ENCODE results near the gene RBM38.
"Not testable (repeated sequence)": the region's sequence is repeated elsewhere in the genome, so short reads cannot be mapped to it uniquely, and the experiment has no call there.

RBM38 gene

DNA sequence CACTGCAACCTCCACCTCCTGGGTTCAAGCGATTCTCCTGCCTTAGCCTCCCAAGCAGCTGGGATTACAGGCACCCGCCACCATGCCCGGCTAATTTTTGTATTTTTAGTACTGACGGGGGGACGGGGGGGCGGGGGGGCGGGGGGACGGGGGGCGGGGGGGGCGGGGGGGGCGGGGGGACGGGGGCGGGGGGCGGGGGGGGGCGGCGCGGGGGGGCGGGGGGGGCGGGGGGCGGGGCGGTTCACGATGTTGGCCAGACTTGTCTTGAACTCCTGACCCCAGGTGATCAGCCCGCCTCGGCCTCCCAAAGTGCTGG is 40.5 kb upstream of the RBM38 start:
- H3K4me1 ChIP-seq (ENCODE audit: control insufficient read depth in 2 of 2, insufficient read depth in 1 of 2, low read depth in 1 of 2, low read length in 2 of 2); H3K14ac ChIP-seq (ENCODE audit: low read length); H2BK5ac ChIP-seq (ENCODE audit: low read length); H4K8ac ChIP-seq (ENCODE audit: low read depth, low read length); H3K27me3 ChIP-seq (ENCODE audit: control insufficient read depth in 3 of 3, insufficient read depth in 3 of 3, low read depth in 1 of 3, low read length in 3 of 3); DNase-seq (ENCODE audit: low spot score); H3K79me1 ChIP-seq (ENCODE audit: low read depth, low read length); H3K9me3 ChIP-seq (replicated peaks in 1 of 2; ENCODE audit: control insufficient read depth in 2 of 2, insufficient read depth in 1 of 2, low read depth in 1 of 2, low read length in 2 of 2); H2BK12ac ChIP-seq (ENCODE audit: low read length); H4K91ac ChIP-seq (ENCODE audit: low read depth, low read length, poor library complexity); H2BK15ac ChIP-seq (ENCODE audit: low read length); H2AK5ac ChIP-seq (ENCODE audit: low read depth, low read length); H2BK120ac ChIP-seq (ENCODE audit: low read depth, low read length); H3K4ac ChIP-seq (ENCODE audit: low read length); H3K9ac ChIP-seq (ENCODE audit: low read depth, low read length, poor library complexity): not testable (repeated sequence)
- Histone ChIP-seq H2AFZ (ENCODE audit: low read length) (peak overlapping the region; percentile 87), H3K23ac (ENCODE audit: low read depth, low read length, poor library complexity) (peak overlapping the region; percentile 89), H3K36me3 (replicated peaks in 1 of 2; ENCODE audit: control insufficient read depth in 2 of 2, insufficient read depth in 2 of 2, low read length in 2 of 2) (peaks cover 0 to 15% of the 10 kb centered on the region in 2 donors), H3K27ac (replicated peaks; ENCODE audit: low read length) (peak overlapping the region; percentile 77), H3K18ac (ENCODE audit: low read length) (peak overlapping the region; percentile 89), H3K4me3 (ENCODE audit: low read length in 2 of 2) (peak overlapping the region; percentile 85 to 96), H3K4me2 (ENCODE audit: insufficient read depth, low read length, poor library complexity, severe bottlenecking) (peak overlapping the region; percentile 72)
- no CpG with 5 or more reads among the region's 24 CpGs for WGBS, 2 donors (ENCODE audit: extremely low coverage in 2 of 2, insufficient read length in 2 of 2, insufficient replicate concordance in 1 of 2)

DNA sequence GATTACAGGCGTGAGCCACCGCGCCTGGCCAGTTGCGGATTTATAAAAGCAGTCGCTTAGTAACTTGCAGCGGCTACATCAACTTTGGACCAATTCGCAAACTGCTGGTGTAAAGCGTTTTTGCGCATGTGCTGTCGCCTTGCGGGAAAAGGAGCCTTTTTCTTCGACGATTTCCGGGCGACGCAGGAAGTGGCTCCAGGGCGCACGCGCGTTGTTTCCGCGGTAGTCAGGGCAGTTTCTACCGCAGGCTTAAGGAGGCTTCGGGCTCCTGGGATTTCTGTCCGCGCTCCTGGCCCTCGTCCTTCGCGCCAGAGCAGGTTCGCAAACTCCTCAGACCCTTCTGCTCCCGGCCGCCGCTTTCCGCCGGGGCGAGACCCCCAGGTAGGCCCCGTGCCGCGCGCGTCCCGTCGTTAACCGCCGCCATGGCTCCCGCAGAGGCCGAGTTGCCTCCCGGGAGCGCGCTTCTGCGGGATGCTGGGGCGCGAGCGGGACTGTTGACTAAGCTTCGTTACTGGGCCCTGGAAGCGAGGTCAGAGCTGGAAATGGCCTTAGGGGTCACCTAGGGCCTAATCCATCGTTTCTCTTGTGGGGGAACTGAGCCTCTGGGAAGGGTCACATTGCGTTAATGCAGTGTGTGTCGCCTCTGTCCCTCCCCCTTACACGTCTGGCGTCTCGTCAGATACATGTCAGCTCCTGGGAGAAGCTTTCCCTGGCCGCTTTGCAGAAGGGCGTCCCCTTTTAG is 40.0 kb upstream of the RBM38 start, which contains the start of gene RAE1:
RAE1 (plus strand) TSS at position 214 of the 742 bp plus-strand sequence. CDS start 2,784 bp downstream, outside the sequence.
- Histone ChIP-seq H3K27ac (replicated peaks; ENCODE audit: low read length) (peak within 1 kb of the TSS; percentile 77), H3K23ac (ENCODE audit: low read depth, low read length, poor library complexity) (peak within 1 kb of the TSS; percentile 89), H3K27me3 (ENCODE audit: control insufficient read depth in 3 of 3, insufficient read depth in 3 of 3, low read depth in 1 of 3, low read length in 3 of 3) (no peaks in the 10 kb centered on the region), H3K18ac (ENCODE audit: low read length) (peak within 1 kb of the TSS; percentile 98), H2AFZ (ENCODE audit: low read length) (peak within 1 kb of the TSS; percentile 87), H2AK5ac (ENCODE audit: low read depth, low read length) (peak within 1 kb of the TSS; percentile 28), H2BK12ac (ENCODE audit: low read length) (no peak within 1 kb of the TSS), H3K36me3 (replicated peaks in 1 of 2; ENCODE audit: control insufficient read depth in 2 of 2, insufficient read depth in 2 of 2, low read length in 2 of 2) (peaks cover 0 to 17% of the 10 kb centered on the region in 2 donors), H3K4me3 (ENCODE audit: low read length in 2 of 2) (peak within 1 kb of the TSS; percentile 85 to 96), H2BK120ac (ENCODE audit: low read depth, low read length) (no peak within 1 kb of the TSS), H3K4ac (ENCODE audit: low read length) (peak within 1 kb of the TSS; percentile 24), H3K79me1 (ENCODE audit: low read depth, low read length) (peaks cover 4% of the 10 kb centered on the region), H3K14ac (ENCODE audit: low read length) (peak within 1 kb of the TSS; percentile 1), H3K9ac (ENCODE audit: low read depth, low read length, poor library complexity) (peak within 1 kb of the TSS; percentile 95), H3K4me1 (ENCODE audit: control insufficient read depth in 2 of 2, insufficient read depth in 1 of 2, low read depth in 1 of 2, low read length in 2 of 2) (peaks cover 4 to 5% of the 10 kb centered on the region in 2 donors), H2BK5ac (ENCODE audit: low read length) (no peak within 1 kb of the TSS), H2BK15ac (ENCODE audit: low read length) (no peak within 1 kb of the TSS), H4K8ac (ENCODE audit: low read depth, low read length) (peak within 1 kb of the TSS; percentile 70), H3K4me2 (ENCODE audit: insufficient read depth, low read length, poor library complexity, severe bottlenecking) (peak within 1 kb of the TSS; percentile 72), H3K9me3 (replicated peaks in 1 of 2; ENCODE audit: control insufficient read depth in 2 of 2, insufficient read depth in 1 of 2, low read depth in 1 of 2, low read length in 2 of 2) (no peaks in the 10 kb centered on the region), H4K91ac (ENCODE audit: low read depth, low read length, poor library complexity) (peak within 1 kb of the TSS; percentile 38)
- peak; percentile 83 for DNase-seq (ENCODE audit: low spot score)
- WGBS, 2 donors (ENCODE audit: extremely low coverage in 2 of 2, insufficient read length in 2 of 2, insufficient replicate concordance in 1 of 2), result no CpG with 5 or more reads among the region's 64 CpGs

GRCh38 chr20:57352305-57352704 is 38.9 kb upstream of the RBM38 start:
- Histone ChIP-seq H2AFZ (ENCODE audit: low read length) (no peak overlapping the region), H2AK5ac (ENCODE audit: low read depth, low read length) (no peak overlapping the region), H2BK12ac (ENCODE audit: low read length) (no peak overlapping the region), H3K27ac (replicated peaks; ENCODE audit: low read length) (no peak overlapping the region), H3K4me2 (ENCODE audit: insufficient read depth, low read length, poor library complexity, severe bottlenecking) (no peak overlapping the region), H3K36me3 (replicated peaks in 1 of 2; ENCODE audit: control insufficient read depth in 2 of 2, insufficient read depth in 2 of 2, low read length in 2 of 2) (peaks cover 0 to 24% of the 10 kb centered on the region in 2 donors), H4K8ac (ENCODE audit: low read depth, low read length) (no peak overlapping the region), H3K23ac (ENCODE audit: low read depth, low read length, poor library complexity) (no peak overlapping the region), H3K4ac (ENCODE audit: low read length) (no peak overlapping the region), H3K18ac (ENCODE audit: low read length) (no peak overlapping the region), H3K79me1 (ENCODE audit: low read depth, low read length) (peaks cover 4% of the 10 kb centered on the region), H3K14ac (ENCODE audit: low read length) (no peak overlapping the region), H2BK15ac (ENCODE audit: low read length) (no peak overlapping the region), H2BK120ac (ENCODE audit: low read depth, low read length) (no peak overlapping the region), H3K9me3 (replicated peaks in 1 of 2; ENCODE audit: control insufficient read depth in 2 of 2, insufficient read depth in 1 of 2, low read depth in 1 of 2, low read length in 2 of 2) (no peaks in the 10 kb centered on the region), H3K27me3 (ENCODE audit: control insufficient read depth in 3 of 3, insufficient read depth in 3 of 3, low read depth in 1 of 3, low read length in 3 of 3) (no peaks in the 10 kb centered on the region), H4K91ac (ENCODE audit: low read depth, low read length, poor library complexity) (no peak overlapping the region), H3K4me3 (ENCODE audit: low read length in 2 of 2) (peak overlapping the region in 1 of 2 donors; percentile 85), H2BK5ac (ENCODE audit: low read length) (no peak overlapping the region), H3K9ac (ENCODE audit: low read depth, low read length, poor library complexity) (no peak overlapping the region), H3K4me1 (ENCODE audit: control insufficient read depth in 2 of 2, insufficient read depth in 1 of 2, low read depth in 1 of 2, low read length in 2 of 2) (peaks cover 4 to 5% of the 10 kb centered on the region in 2 donors)
- no CpG with 5 or more reads among the region's 6 CpGs for WGBS, 2 donors (ENCODE audit: extremely low coverage in 2 of 2, insufficient read length in 2 of 2, insufficient replicate concordance in 1 of 2)
- DNase-seq (ENCODE audit: low spot score), result no peak

GRCh38 chr20:57353351-57353750 is 37.8 kb upstream of the RBM38 start:
- no peak overlapping the region for H2BK15ac ChIP-seq (ENCODE audit: low read length)
- H3K9me3 ChIP-seq (replicated peaks in 1 of 2; ENCODE audit: control insufficient read depth in 2 of 2, insufficient read depth in 1 of 2, low read depth in 1 of 2, low read length in 2 of 2), result no peaks in the 10 kb centered on the region
- H4K8ac ChIP-seq (ENCODE audit: low read depth, low read length), result no peak overlapping the region
- H2AK5ac ChIP-seq (ENCODE audit: low read depth, low read length), result no peak overlapping the region
- WGBS, 2 donors (ENCODE audit: extremely low coverage in 2 of 2, insufficient read length in 2 of 2, insufficient replicate concordance in 1 of 2), result no CpG with 5 or more reads among the region's 9 CpGs
- H3K4me2 ChIP-seq (ENCODE audit: insufficient read depth, low read length, poor library complexity, severe bottlenecking), result no peak overlapping the region
- no peak overlapping the region for H2BK12ac ChIP-seq (ENCODE audit: low read length)
- H3K23ac ChIP-seq (ENCODE audit: low read depth, low read length, poor library complexity), result no peak overlapping the region
- H3K27ac ChIP-seq (replicated peaks; ENCODE audit: low read length), result no peak overlapping the region
- H3K14ac ChIP-seq (ENCODE audit: low read length), result no peak overlapping the region
- no peak overlapping the region for H3K4me3 ChIP-seq (ENCODE audit: low read length in 2 of 2)
- no peak overlapping the region for H2BK5ac ChIP-seq (ENCODE audit: low read length)
- no peak overlapping the region for H3K4ac ChIP-seq (ENCODE audit: low read length)
- no peak for DNase-seq (ENCODE audit: low spot score)
- H3K36me3 ChIP-seq (replicated peaks in 1 of 2; ENCODE audit: control insufficient read depth in 2 of 2, insufficient read depth in 2 of 2, low read length in 2 of 2), result peaks cover 0 to 24% of the 10 kb centered on the region in 2 donors
- no peak overlapping the region for H4K91ac ChIP-seq (ENCODE audit: low read depth, low read length, poor library complexity)
- peaks cover 4% of the 10 kb centered on the region for H3K79me1 ChIP-seq (ENCODE audit: low read depth, low read length)
- no peaks in the 10 kb centered on the region for H3K27me3 ChIP-seq (ENCODE audit: control insufficient read depth in 3 of 3, insufficient read depth in 3 of 3, low read depth in 1 of 3, low read length in 3 of 3)
- no peak overlapping the region for H2AFZ ChIP-seq (ENCODE audit: low read length)
- no peak overlapping the region for H3K18ac ChIP-seq (ENCODE audit: low read length)
- no peak overlapping the region for H3K9ac ChIP-seq (ENCODE audit: low read depth, low read length, poor library complexity)
- no peak overlapping the region for H2BK120ac ChIP-seq (ENCODE audit: low read depth, low read length)
- peaks cover 4 to 5% of the 10 kb centered on the region in 2 donors for H3K4me1 ChIP-seq (ENCODE audit: control insufficient read depth in 2 of 2, insufficient read depth in 1 of 2, low read depth in 1 of 2, low read length in 2 of 2)

Measured in neuronal stem cell (in vitro differentiated cells).